ENCODE results near the gene SH3BP5.

The SH3BP5 gene

DNA sequence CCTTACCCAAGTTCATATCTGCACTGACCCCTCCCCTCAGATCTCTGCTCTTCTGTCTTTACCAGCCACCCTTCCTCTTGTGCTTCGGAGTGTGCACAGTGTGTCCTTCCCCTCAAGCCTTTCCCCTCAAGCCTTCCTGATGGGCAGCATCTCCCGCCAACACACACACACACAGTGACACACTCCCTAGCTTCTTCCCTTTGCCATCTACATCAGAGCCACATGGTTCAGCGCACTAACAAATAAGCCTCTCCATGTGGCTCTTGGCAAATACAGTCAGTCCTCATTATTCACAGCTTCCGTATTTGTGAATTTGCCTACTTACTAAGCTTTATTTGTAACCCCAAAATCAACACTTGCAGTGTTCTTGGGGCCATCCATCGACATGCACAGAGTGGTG lies 37.5 kb downstream of the SH3BP5 start:
- DNase-seq, result no peak

DNA sequence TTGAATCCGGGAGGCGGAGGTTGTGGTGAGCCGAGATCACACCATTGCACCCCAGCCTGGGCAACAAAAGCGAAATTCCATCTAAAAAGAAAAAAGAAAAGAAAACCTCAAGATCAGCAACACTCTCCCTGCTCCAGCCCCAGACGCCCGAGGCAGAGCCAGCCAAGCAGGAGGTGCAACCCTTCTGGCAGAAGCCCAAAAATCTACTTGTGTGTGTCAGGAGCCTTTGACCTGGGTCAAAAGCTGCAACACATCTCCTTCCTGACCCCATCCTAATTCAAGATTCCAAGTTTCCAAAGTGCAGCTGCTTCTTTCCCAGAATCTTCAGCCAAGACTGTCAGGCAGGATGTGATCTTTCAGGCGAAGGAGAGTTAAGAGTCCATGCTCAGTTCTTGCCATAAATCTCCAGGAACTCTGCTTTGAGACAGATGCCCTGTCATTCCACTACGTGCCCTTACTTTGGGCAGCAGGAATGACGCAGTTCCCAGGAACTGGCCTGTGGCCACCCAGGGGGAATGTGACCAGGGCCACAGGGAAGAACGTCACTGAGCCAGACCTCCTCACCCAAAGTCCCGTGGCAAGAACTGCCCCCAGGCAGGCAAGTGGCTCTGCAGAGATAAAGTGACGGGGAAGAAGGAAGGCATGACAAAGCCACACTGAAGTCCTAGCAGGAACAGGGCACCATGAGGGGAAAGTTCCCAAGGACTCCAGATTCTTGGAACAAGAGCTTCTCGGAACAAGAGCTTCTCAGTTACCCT lies 39.4 kb downstream of the SH3BP5 start:
- DNase-seq, result no peak

DNA sequence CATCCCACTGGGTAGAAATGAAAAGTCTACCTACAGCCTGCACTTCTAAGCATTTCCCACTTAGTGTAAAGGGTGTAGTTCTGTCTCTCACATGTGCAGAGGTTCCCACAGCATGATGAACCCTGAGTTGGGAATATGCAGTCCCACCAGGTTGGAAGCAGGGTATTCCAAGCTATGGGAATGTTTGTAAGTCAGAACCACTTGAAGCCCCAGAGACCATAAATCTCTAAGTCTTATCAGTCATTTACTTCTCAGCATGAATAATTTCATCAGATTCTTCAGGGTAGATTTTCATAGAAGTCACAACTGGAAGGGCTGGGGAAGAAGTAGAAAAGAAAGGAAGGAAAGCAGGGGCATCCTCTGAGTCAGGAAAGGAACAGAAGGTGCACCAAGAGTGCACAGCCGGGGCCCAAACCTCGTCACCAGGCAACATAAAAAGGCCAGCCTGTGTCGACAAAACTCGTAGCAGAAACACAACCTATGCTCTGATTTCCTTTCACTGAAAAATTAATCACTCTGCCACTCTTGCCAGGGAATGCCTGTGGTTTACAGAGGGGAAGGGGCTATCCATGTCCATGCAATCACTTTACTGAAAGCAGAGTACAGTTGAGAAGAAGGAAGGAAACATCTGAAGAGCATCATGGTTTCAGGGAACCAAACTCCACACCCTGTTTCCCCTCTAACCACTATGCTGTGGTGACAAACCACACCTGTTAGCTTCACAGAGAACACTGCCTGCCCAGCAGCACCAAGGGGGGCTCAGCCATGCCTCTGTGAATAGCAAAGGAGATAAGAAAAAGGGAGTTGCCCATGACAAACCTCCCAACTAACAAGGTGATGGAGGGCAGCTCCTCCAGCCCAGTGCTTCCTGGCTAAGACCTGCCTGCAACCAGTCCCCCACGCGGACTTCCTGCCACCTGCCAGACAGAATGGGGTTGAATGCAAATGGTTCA lies 40.5 kb downstream of the SH3BP5 start:
- DNase-seq, result no peak

DNA sequence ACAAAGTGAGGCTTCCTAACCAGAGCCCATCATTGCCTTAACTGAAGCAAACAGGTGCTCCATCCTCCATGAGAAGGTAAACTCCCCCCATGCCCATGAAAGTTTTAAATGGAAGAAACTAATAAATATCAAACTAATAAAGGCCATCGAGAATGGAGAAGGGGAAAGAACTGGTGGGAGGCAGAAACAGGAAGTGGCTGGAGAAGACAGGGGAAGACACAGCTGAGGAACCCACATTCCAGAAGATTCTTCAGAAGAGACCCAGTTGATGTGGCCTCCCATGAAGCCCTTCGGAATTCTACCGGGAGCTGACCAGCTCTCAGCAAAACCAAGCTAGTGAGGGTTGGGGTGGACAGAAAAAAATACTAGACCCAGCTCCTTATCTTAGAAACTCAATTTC lies 41.6 kb downstream of the SH3BP5 start:
- no peak for DNase-seq

DNA sequence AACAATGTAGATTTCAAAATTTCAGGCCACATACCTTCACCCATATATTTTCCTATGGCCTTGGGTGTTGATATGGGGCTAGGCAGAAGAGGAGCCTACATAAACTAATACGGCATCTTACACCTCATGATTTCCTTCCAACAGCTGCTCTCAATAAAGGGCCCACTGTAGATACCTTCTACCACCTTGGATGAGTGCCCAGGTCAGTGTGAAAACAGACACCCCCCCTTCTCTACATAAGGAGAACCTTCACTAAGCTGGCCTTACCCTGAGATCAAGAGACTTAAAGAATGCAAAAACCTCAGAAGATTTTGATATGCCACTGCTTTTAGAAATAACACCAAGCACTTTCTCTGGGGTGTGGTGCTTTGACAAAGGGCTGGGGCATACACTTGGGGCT lies 42.7 kb downstream of the SH3BP5 start:
- DNase-seq, result no peak

DNA sequence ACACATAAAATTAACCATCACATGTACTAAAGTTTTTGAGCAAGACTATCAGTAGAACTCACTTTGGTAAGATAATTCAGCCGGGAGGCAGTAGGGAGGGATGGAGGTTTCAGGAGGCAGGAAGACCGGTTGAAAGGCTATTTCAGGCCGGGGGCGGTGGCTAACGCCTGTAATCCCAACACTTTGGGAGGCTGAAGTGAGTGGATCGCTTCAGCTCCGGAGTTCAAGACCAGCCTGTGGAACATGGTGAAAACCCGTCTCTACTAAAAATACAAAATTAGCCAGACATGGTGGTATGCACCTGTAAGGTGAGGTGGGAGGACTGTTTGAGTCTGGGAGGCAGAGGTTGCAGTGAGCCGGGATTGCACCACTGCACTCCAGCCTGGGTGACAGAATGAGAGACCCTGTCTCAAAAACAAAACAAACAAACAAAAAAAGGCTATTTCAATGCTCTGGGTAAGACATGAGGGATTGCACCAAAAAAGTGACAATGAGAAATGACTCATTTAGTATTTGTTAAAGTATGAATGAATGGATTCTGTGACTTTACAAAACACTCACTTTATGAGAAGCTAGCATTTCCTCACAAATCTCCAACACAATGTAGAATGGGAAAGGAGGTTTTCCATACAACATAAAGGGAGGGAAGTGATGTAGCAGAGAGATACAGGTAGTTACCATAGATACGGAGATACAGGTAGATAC lies 43.9 kb downstream of the SH3BP5 start:
- no peak for DNase-seq

DNA sequence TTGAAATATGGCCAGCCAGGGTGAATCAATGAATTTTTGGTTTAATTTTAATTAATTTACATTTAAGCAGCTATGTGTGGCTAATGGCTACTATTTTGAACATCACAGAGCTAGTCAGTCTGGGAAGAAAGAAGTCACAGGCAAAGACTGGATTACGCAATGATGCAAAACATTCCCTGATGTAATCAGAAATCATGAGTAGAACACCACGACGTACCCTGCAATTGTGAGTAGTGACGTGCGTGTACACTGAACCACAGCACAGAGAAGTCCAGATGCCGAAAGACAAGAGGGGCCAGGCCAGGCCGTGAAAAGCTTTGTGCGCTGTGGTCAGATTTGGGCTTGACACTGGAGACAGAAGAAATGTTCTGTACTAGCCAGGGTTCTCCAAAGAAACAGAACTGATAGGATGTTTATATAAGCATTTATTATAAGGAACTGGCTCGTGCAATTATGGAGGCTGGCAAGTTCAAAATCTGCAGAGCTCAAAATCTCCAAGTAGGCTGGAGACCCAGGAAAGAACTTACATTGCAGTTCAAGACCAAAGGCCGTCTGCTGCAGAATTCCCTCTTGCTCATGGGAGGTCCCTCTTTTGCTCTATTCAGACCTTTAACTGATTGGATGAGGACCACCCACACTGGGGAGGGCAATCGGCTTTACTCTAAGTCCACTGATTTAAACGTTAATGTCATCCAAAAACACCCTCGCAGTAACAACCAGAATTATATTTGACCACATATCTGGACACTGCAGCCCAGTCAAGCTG lies 44.6 kb downstream of the SH3BP5 start:
- DNase-seq, result no peak

DNA sequence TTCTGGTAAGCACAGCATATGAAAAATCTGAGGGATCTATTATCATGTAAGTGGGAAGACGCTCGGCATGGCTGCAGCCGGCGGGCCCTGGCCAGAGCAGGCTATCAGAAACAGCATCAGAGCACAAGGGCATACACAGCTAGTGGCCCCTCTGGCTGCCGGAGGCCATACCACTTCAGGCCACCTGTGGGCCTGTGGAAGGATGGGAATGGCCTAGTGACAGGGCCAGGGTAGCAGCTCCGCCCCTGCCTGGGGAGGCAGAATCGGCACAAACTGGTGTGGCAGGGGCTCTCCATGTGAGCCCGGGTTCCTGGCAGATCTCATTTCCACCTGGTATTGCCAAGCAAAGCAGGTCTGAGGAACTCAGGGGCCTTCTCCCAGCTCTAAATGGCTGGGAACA lies 46.4 kb downstream of the SH3BP5 start:
- DNase-seq, result no peak

DNA sequence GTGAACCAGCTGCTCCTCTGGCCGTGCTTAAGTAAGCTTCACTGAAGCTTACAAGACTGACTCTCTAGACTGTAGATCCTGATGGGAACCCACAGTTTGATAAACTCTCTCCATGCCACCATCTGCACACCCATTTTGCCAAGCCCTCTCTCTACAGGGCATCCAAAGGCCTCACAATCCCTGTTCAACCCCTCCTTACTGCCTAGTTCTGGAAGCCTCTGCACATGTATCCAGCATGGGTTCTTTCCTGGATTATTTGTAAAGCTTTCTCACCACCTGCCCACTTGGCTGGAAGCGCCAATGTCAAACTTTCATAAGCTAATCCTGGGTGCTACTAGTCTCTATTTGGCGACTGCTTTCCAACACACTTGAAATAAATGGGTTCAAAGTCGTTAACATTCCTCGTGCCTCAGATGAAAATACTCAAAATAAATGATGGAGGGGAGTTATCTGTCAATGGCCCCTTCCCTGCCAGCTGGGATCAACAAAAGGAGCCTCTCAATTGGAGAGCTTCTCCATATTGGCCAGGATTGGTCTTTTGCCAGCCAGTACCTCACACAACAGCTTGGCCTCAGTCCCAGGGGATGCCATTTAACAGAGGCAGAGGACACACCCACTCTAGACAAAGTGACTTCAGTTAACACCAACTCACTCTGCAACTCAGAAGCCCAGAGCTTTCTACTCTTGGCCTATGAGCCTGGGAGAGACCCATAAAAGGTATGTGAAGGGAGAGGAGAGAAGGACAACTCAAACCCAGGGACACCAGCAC lies 48.1 kb downstream of the SH3BP5 start:
- DNase-seq, result peak; percentile 85

DNA sequence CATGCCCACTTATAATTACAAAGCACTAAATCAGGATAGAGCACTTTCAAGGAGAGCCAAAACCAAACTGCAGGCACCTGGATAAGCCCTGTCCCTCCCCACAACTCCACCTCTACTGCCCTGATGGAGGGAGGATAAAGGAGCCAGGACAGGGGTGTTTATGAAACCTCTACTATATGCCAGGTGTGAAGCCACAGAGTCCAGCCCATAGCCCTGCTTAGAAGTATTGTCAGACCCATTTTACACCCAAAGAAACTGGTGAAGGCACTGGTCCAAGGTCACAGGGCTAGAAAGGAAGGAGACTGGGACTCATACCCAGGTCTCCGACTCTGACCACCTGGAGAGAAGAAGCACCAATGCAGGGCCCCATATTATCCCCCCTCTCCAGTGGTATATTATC lies 48.7 kb downstream of the SH3BP5 start:
- DNase-seq, result no peak

DNA sequence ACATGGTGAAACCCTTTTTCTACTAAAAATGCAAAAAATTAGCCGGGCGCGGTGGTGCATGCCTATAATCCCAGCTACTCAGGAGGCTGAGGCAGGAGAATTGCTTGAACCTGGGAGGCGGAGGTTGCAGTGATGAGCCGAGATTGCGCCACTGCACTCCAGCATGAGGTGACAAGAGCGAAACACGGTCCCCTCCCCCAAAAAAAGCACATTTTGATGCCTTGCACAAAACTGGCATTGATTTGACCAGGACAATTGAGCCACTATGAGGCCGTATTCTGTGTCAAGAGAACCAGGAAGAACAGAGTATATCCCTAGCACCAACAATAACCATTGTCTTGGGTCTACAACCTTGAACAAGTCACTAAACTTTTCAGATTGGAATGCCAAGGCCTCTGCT lies 50.6 kb downstream of the SH3BP5 start:
- no peak for DNase-seq

DNA sequence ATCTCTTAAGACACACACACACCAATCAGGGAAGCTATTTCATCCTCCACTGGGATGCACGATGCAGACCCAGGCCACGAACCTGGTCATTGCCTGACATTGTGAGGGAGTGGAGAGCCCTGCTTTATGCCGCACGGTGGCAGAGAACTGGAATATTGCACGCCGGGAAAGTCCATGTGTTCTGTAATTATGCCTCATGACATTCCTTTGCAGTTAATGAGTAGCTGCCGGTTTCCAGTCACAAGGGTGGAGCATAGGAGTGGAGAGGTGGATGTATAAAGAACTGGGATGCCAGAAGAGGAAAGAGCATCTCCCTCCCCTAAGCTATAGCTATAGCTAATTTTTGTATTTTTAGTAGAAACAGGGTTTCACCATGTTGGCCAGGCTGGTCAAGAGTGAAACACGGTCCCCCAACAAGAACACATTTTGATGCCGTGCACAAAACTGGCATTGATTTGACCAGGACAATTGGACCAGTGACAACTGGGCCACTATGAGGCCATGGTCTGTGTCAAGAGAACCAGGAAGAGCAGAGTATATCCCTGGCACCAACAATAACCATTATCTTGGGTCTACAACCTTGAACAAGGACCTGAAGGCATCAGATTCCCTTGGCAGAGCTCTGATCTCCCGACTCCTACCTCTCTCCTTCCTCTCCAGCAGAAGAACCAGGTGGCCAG lies 51.4 kb downstream of the SH3BP5 start:
- DNase-seq, result no peak

DNA sequence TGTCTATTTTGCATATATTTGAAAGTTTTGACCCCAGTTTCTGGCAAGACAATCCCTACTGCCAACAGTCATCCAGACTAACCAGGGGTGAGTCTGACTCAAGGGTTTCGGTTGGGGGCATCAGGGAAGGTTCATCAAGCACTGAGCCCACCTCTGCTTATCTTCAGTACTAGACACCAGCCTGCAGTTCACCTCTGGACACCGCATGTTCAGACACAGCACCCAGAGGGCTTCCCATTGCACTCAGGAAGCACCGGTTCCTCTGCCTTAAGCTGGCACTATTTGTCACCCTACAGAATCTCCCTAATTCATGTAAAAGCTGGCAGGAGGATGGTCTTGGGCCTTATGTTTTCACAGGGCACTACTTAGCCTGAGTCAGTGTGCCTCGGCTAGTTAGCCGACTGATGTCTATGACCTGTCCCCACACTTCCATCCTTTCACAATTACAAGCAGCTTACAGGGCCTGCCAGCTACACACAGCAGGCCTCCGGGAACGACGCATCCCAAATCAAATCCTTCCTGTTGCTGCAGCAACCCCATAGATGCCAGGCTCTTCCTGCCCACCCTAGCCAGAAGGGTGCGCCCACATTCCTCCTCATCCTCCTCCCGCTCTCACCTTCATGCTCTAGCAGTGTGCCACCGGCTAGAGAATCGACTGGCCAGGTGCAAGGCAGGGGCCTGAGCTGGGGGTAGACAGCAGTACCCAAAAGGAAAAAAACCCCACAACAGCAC lies 52.5 kb downstream of the SH3BP5 start:
- DNase-seq, result no peak

DNA sequence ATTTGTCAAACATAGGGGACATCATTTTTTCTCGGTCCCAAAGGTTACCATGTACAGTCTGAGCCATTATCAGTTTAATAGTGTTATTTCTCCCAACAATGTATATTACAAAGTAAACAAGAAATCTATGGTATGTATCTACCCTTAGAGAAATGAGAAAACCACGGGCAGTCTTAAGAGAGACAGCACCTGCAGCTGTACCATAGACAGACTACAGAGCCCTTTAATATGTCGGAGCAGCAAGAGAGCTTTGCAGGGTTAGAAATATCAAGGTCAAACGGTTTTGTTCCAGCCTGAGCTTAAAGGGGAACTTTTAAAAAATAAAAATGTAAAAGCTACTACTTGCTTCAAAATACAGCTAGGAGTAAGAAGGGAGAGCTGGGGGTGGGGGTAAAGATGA lies 53.2 kb downstream of the SH3BP5 start:
- no peak for DNase-seq

DNA sequence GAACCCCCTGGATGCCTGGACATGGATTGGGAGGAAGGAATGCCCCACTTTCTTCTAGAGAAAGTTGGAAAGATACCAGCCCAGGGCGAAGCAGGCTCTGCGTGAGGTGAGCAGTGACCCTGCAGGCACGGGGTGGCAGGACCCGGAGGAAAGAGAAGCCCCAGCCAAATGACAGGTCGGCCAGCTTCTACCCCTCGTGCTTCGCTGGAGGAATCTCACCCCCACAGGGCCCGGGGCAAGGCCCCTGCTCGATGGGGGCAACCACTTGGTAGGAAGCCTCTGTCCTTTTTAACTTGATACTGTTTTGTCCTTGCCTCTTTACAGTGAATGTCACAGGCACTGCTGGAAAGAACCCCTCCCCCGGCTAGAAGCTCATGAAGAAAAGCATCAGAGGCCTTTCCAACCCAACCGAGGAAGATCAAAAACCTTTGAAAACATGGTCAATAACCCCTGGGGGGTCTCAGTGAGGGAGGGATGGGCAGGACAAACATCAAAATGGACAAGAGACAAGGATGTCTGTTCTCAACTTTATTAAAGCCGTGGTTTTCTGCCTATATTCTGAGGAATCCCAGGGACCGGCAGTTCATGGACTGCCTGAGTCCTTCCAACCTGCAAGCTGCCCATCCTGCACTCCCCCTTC lies 54.4 kb downstream of the SH3BP5 start:
- no peak for DNase-seq

DNA sequence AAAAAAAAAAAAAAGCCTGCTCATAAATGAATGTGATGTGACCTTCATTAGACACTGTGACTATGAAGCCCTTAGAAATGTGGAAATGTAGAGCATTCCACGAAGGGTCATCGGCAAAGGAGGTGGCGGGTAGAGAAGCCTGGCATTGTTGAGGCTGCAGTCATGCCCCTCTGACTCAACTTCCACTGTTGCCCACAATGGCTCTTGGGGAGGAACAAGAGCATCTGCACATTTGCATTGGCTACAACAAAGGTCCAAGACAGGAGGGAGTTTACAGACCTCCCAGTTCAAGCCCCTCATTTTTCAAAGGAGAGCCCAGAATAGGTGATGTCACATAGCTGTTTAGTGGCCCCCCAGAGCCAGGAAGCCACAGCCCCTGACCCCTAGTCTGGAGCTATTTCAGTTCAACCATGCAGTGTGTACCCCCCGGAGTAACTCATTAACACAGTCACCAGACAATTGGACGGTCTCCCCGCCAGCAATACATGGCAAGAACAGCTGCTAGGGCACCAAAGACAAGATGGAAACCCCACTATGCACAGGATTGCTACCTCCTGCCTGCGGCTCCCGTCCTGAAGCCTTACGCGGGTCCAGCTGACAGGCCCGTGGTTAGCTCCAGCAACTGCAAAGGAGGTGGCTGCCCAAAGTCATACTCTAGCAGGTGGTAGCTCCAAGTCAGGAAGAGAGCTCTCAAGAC lies 56.2 kb downstream of the SH3BP5 start:
- DNase-seq, result no peak

DNA sequence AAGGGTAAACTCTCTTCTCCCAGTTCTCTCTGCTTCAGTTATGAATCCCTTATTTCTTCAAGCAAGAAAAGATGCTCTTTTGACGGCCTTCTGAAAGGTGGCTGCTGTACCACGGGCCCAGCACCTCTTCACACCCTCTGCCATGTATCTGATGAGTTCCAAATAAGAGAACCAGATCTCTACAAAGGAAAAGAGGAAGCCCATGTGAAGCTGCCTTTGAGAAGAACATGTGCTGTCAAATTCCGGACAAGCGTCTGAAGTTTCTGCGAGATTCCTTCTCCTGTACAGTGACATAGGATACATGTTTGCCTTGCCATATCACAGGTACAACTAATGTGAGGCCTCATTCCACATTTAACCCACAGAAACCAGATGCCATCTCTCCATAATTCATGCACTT lies 59.2 kb downstream of the SH3BP5 start:
- DNase-seq, result no peak

DNA sequence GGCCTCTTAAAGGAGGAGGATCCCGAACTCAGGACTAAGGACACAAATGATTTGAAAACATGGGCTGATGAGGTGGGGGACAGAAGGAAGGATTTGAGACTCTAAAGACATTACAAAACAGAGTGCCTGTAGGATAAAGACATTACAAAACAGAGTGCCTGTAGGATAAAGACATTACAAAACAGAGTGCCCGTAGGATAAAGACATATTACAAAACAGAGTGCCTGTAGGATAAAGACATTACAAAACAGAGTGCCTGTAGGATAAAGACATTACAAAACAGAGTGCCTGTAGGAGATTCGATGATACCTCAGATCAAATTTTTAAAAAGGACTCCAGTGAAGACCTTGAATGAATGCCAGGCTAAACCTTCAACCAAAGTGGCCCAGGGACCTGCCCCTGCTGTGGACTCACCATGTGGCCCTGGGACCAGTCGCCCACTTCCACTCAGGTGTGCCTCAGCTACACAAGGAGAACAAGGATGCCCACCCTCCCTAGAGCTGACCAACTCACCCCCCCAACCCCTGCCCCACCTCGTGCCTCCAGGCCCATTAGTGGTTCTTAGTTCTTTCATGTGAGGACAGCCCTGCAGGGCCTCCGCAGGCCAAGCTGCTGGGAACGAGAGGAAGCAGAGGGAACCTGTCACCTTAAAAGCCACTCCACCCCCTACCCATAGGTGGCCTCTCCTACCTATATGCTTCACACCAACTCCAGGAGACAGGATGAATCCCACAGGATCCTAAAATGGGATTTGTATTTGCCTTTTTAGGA lies 59.8 kb downstream of the SH3BP5 start:
- no peak for DNase-seq

All from NCI-H510A treated with DMSO at 0.1 percent for 48 hours (cell line).